ENCODE data around the gene SRGAP3. TPM values are rescaled to one million over a fixed set of nuclear protein-coding genes. Genes with fewer than 3 reads are reported as not detected.

The SRGAP3 gene
- total and polyA plus RNA-seq, 2 donors (not counting 1 experiment from before 2014, with no cell fraction given) = 1.4 to 1.5 TPM

DNA sequence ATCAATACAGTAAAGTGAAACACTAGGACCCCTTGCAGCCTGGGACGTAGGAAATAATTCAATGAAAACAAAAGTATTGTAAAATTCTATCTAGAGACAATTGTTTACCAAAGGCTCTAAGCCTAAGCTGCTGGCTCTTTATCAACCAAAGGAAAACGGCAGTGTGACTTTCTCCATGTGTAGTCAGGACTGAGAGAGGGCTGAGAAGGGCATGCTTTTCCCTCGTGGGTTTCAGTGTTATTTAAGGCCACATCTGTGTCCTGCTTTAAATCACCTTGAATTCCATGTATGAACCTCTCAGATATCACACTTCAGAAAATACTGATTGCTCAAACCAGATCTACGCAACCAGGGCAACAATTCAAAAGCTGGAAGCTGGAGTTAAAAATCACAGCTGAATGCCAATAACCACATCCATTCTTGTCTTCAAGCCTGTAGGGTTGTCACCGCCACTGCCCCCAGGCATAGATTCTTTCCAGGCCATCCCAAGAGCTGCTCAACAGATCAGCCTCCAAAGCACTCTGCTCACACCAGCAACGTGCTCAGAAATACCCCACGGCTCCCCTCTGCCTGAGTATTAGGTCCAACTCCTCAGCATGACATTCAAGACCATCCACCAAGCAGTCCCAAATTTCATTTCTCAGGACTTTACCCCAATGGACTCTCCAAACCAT, 124.0 kb downstream of the SRGAP3 start:
- DNase-seq (no peak), ATAC-seq (ENCODE audit: low read depth) (no peak)
- Mint-ChIP-seq H3K4me1 (no peaks in the 10 kb centered on the region), H3K27me3 (no peaks in the 10 kb centered on the region), H3K4me3 (no peak overlapping the region), H3K27ac (no peak overlapping the region), H3K9me3 (ENCODE audit: insufficient read depth) (no peaks in the 10 kb centered on the region)
- TF ChIP-seq, protein P1, sequence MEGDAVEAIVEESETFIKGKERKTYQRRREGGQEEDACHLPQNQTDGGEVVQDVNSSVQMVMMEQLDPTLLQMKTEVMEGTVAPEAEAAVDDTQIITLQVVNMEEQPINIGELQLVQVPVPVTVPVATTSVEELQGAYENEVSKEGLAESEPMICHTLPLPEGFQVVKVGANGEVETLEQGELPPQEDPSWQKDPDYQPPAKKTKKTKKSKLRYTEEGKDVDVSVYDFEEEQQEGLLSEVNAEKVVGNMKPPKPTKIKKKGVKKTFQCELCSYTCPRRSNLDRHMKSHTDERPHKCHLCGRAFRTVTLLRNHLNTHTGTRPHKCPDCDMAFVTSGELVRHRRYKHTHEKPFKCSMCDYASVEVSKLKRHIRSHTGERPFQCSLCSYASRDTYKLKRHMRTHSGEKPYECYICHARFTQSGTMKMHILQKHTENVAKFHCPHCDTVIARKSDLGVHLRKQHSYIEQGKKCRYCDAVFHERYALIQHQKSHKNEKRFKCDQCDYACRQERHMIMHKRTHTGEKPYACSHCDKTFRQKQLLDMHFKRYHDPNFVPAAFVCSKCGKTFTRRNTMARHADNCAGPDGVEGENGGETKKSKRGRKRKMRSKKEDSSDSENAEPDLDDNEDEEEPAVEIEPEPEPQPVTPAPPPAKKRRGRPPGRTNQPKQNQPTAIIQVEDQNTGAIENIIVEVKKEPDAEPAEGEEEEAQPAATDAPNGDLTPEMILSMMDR (IDR thresholded peaks at IDR 0.05) = no peak
- TF ChIP-seq EZH2 (IDR thresholded peaks at IDR 0.05; ENCODE audit: borderline replicate concordance, insufficient read depth, low read depth, low read length, poor library complexity, severe bottlenecking) = no peak
- whole genome bisulfite sequencing (ENCODE audit: insufficient coverage) = 82% methylated on average over 6 of the region's 7 CpGs
- Histone ChIP-seq H3K27me3 (replicated peaks in 1 of 4; ENCODE audit: control extremely low read depth in 1 of 4, control insufficient read depth in 3 of 4, insufficient read depth in 4 of 4, low read length in 3 of 4) (no peaks in the 10 kb centered on the region), H3K27ac (ENCODE audit: low read length in 2 of 2) (no peak overlapping the region), H2AFZ (ENCODE audit: insufficient read depth, low read depth, low read length, poor library complexity, severe bottlenecking) (no peak overlapping the region), H3K36me3 (replicated peaks in 1 of 2; ENCODE audit: control extremely low read depth in 1 of 2, control insufficient read depth in 1 of 2, extremely low read depth in 1 of 2, insufficient read depth in 2 of 2, low read length in 1 of 2) (no peaks in the 10 kb centered on the region), H3K79me2 (ENCODE audit: control insufficient read depth, insufficient read depth, low read length) (no peaks in the 10 kb centered on the region), H3K4me3 (ENCODE audit: control extremely low read depth in 1 of 5, extremely low read depth in 1 of 5, insufficient read depth in 1 of 5, low read depth in 2 of 5, low read length in 4 of 5) (no peak overlapping the region), H3K4me2 (replicated peaks; ENCODE audit: low read depth, low read length, poor library complexity, severe bottlenecking) (no peak overlapping the region), H3K9me3 (ENCODE audit: control extremely low read depth in 1 of 3, control insufficient read depth in 2 of 3, insufficient read depth in 1 of 3, low read length in 2 of 3) (no peaks in the 10 kb centered on the region), H3K4me1 (ENCODE audit: control insufficient read depth in 2 of 2, insufficient read depth in 2 of 2, low read length in 2 of 2) (no peaks in the 10 kb centered on the region), H3K9ac (ENCODE audit: low read length) (no peak overlapping the region), H4K20me1 (ENCODE audit: control insufficient read depth, insufficient read depth, low read length, poor library complexity, severe bottlenecking) (no peaks in the 10 kb centered on the region)
- CTCF ChIA-PET = interaction anchor here (0.5 kb wide), 1 partner anchor 442 kb away, joined by 4 read pairs; no protein-coding TSS in a partner anchor
- intact Hi-C loops (cut with micrococcal nuclease) = no loop called here
- POLR2A ChIA-PET = no interaction called here

DNA sequence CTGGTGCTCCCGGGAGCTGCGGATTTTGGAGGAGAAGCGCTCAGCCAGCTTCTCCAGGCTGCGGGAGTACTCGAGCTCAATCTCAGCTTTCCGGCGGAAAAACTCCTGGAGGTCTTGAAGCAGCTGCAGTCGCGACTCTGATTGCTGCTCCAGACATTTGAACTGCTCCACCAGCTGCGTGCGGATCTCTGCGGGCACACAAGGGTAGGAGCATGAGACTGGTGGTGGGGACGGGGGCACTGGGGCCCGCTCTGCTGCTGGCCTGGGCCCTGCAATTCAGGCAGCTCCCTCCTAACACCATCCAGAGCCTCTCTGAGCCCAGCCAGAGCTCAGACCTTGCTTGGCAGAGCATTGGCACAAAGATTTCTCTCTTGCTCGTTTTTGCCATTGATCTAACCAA, 124.7 kb downstream of the SRGAP3 start:
- Histone ChIP-seq H3K79me2 (ENCODE audit: control insufficient read depth, insufficient read depth, low read length) (no peaks in the 10 kb centered on the region), H3K36me3 (replicated peaks in 1 of 2; ENCODE audit: control extremely low read depth in 1 of 2, control insufficient read depth in 1 of 2, extremely low read depth in 1 of 2, insufficient read depth in 2 of 2, low read length in 1 of 2) (no peaks in the 10 kb centered on the region), H3K4me2 (replicated peaks; ENCODE audit: low read depth, low read length, poor library complexity, severe bottlenecking) (no peak overlapping the region), H3K9ac (ENCODE audit: low read length) (no peak overlapping the region), H3K4me3 (ENCODE audit: control extremely low read depth in 1 of 5, extremely low read depth in 1 of 5, insufficient read depth in 1 of 5, low read depth in 2 of 5, low read length in 4 of 5) (no peak overlapping the region), H3K27me3 (replicated peaks in 1 of 4; ENCODE audit: control extremely low read depth in 1 of 4, control insufficient read depth in 3 of 4, insufficient read depth in 4 of 4, low read length in 3 of 4) (no peaks in the 10 kb centered on the region), H2AFZ (ENCODE audit: insufficient read depth, low read depth, low read length, poor library complexity, severe bottlenecking) (no peak overlapping the region), H3K9me3 (ENCODE audit: control extremely low read depth in 1 of 3, control insufficient read depth in 2 of 3, insufficient read depth in 1 of 3, low read length in 2 of 3) (no peaks in the 10 kb centered on the region), H3K4me1 (ENCODE audit: control insufficient read depth in 2 of 2, insufficient read depth in 2 of 2, low read length in 2 of 2) (no peaks in the 10 kb centered on the region), H3K27ac (ENCODE audit: low read length in 2 of 2) (no peak overlapping the region), H4K20me1 (ENCODE audit: control insufficient read depth, insufficient read depth, low read length, poor library complexity, severe bottlenecking) (no peaks in the 10 kb centered on the region)
- H3K9me3 Mint-ChIP-seq (ENCODE audit: insufficient read depth) = no peaks in the 10 kb centered on the region
- H3K4me3 Mint-ChIP-seq = no peak overlapping the region
- intact Hi-C loops (cut with micrococcal nuclease) = no loop called here
- WGBS (ENCODE audit: insufficient coverage) = 88% methylated on average over 15 of the region's 15 CpGs
- no peak for TF ChIP-seq EZH2 (IDR thresholded peaks at IDR 0.05; ENCODE audit: borderline replicate concordance, insufficient read depth, low read depth, low read length, poor library complexity, severe bottlenecking)
- TF ChIP-seq, protein P1 (IDR thresholded peaks at IDR 0.05) = no peak
- ChIA-PET POLR2A (no interaction called here), CTCF (no interaction called here)
- H3K27ac Mint-ChIP-seq = no peak overlapping the region
- no peaks in the 10 kb centered on the region for H3K4me1 Mint-ChIP-seq
- ATAC-seq (ENCODE audit: low read depth) = no peak
- no peaks in the 10 kb centered on the region for H3K27me3 Mint-ChIP-seq
- DNase-seq = no peak

Data from B cell (primary cell).